ENCODE measurements around the gene SERPINB5.

DNA sequence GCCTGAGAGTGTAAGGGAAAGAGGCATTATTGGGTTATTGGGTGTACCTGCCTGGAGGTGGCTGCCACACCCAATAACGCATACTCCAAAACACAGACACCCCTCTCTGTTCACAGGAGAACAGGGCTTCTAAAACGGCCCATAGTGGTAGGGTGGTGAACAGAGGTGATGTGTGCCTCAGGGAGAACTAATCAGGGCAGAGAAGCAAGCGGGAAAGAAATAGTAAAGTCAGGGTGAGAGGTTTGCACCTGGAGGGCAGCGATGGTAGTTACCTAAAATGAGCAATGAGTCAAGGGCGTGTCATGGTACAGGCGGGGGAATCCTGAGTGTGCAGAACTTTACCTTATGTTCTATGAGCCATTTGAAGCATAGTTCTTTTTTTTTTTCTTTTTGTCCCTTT is 32.9 kb upstream of the SERPINB5 start:
- TF ChIP-seq CTCF (IDR thresholded peaks at IDR 0.05) (no peak), POLR2A (IDR thresholded peaks at IDR 0.05) (no peak)
